A673 (cell line): ENCODE measurements around the gene HPGDS. TPM values are rescaled to one million over a fixed set of nuclear protein-coding genes. Genes with fewer than 3 reads are reported as not detected.

Source experiments
- BruUV-seq: library from RNA; stranded (reverse); fragments of 400-500 nt; replicated peaks from 2 replicates; lab custom pipeline; 2021; lab: Mats Ljungman, UMichigan
- CTCF ChIA-PET: fragments of 300-600 bp; sonication (Branson Sonifier 250); formaldehyde crosslinking; loops from one replicate; lab custom pipeline; 2022; ENCODE audit warnings: antibody characterized with exemption; lab: Charles Lee
- POLR2A ChIA-PET: fragments of 300-600 bp; sonication (Branson Sonifier 250); formaldehyde crosslinking; loops from one replicate; lab custom pipeline; 2022; ENCODE audit warnings: antibody characterized with exemption; ENCODE audit not compliant: low non-redundant PET; lab: Charles Lee
- DNase-seq: peaks from one replicate; pipeline ENCODE4 v3.0.0-alpha.2; 2015; ENCODE audit warnings: low spot score
- H3K27ac ChIP-seq: fragments of 200-600 bp; sonication (generic); 2 replicates; pipeline ENCODE4 v1.5.1; 2016; ENCODE audit warnings: mixed run types, low read depth, mild to moderate bottlenecking, mixed read lengths, antibody characterized with exemption, low read length; ENCODE audit not compliant: poor library complexity, severe bottlenecking
- H3K27me3 ChIP-seq: fragments of 200-600 bp; sonication (generic); replicated peaks from 2 replicates; pipeline ENCODE4 v1.6.1; 2017; ENCODE audit warnings: mixed run types, low read depth, mild to moderate bottlenecking, mixed read lengths, antibody characterized with exemption, low read length; ENCODE audit not compliant: insufficient read depth, poor library complexity
- H3K36me3 ChIP-seq: fragments of 200-600 bp; sonication (generic); 2 replicates; pipeline ENCODE4 v1.6.1; 2016; ENCODE audit warnings: mixed run types, mild to moderate bottlenecking, mixed read lengths, antibody characterized with exemption, low read length; ENCODE audit not compliant: insufficient read depth, poor library complexity, severe bottlenecking
- H3K4me1 ChIP-seq: fragments of 200-600 bp; sonication (generic); 2 replicates; pipeline ENCODE4 v1.6.1; 2017; ENCODE audit warnings: mixed run types, mild to moderate bottlenecking, mixed read lengths, antibody characterized with exemption, low read length; ENCODE audit not compliant: insufficient read depth, poor library complexity, severe bottlenecking
- H3K4me3 ChIP-seq: fragments of 200-600 bp; sonication (generic); 2 replicates; pipeline ENCODE4 v1.5.1; 2016; ENCODE audit warnings: low read depth, mixed run types, mild to moderate bottlenecking, mixed read lengths, low read length; ENCODE audit not compliant: poor library complexity, severe bottlenecking
- H3K9me3 ChIP-seq: fragments of 200-600 bp; sonication (generic); 2 replicates; pipeline ENCODE4 v1.6.1; 2016; ENCODE audit warnings: mixed run types, low read depth, mild to moderate bottlenecking, mixed read lengths, antibody characterized with exemption, low read length; ENCODE audit not compliant: poor library complexity, severe bottlenecking
- EZH2 ChIP-seq: fragments of 200-600 bp; sonication (generic); IDR thresholded peaks from 2 replicates; pipeline ENCODE4 v1.6.1; 2017; ENCODE audit warnings: borderline replicate concordance, low read depth, mild to moderate bottlenecking, mixed read lengths, antibody characterized with exemption, low read length; ENCODE audit not compliant: poor library complexity, severe bottlenecking
- intact Hi-C: fragments of 100-400 bp; cut with micrococcal nuclease; formaldehyde crosslinking; loops from one replicate; pipeline ENCODE4 v1.10.0; 2022; ENCODE audit not compliant: unreplicated experiment
- total RNA-seq: library from RNA; stranded (reverse); gene quantifications from 2 replicates; pipeline ENCODE4 v1.2.3, GENCODE V29; 2021
- TF ChIP-seq, protein P1 (sequence below): fragments of 300-800, 200-600 bp; sonication (generic); conservative IDR thresholded peaks from 2 replicates; pipeline ENCODE4 v1.5.1; 2017; ENCODE audit warnings: low read depth, mild to moderate bottlenecking, antibody characterized with exemption, low read length, moderate library complexity, mixed read lengths

Gene HPGDS
- total RNA-seq, 1 experiment from 2014 or later = not detected

GRCh38 chr4:94363136-94363655 lies 20.6 kb upstream of the HPGDS start:
- H3K9me3 ChIP-seq = no peaks in the 10 kb centered on the region
- H3K36me3 ChIP-seq = no peaks in the 10 kb centered on the region
- no peaks in the 10 kb centered on the region for H3K4me1 ChIP-seq
- H3K4me3 ChIP-seq = no peak overlapping the region
- no TSS peak for BruUV-seq
- ChIA-PET CTCF (no interaction called here), POLR2A (no interaction called here)
- intact Hi-C loops = no loop called here
- TF ChIP-seq EZH2 = no peak
- TF ChIP-seq, protein P1, sequence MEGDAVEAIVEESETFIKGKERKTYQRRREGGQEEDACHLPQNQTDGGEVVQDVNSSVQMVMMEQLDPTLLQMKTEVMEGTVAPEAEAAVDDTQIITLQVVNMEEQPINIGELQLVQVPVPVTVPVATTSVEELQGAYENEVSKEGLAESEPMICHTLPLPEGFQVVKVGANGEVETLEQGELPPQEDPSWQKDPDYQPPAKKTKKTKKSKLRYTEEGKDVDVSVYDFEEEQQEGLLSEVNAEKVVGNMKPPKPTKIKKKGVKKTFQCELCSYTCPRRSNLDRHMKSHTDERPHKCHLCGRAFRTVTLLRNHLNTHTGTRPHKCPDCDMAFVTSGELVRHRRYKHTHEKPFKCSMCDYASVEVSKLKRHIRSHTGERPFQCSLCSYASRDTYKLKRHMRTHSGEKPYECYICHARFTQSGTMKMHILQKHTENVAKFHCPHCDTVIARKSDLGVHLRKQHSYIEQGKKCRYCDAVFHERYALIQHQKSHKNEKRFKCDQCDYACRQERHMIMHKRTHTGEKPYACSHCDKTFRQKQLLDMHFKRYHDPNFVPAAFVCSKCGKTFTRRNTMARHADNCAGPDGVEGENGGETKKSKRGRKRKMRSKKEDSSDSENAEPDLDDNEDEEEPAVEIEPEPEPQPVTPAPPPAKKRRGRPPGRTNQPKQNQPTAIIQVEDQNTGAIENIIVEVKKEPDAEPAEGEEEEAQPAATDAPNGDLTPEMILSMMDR = no peak
- H3K27ac ChIP-seq = no peak overlapping the region
- no peak for DNase-seq
- no peaks in the 10 kb centered on the region for H3K27me3 ChIP-seq

DNA sequence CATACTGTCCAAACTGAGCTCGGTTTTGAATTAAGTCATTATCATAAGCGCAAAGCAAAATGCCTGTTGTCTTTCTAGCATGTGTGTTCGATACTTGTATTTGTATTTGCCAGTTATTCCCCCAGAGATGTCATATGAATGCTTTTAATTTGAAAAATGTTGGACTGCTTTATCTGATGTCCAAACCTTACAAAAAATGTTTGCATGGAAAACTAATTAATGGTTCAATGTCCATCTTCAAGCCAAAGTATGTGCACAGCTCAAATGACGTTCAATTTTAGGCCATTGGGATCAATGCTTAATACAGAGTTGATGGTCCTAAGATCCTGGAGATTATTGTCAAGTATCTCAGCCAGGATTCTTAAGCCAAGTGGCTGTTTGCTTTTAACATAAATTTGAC lies 17.2 kb upstream of the HPGDS start:
- no peaks in the 10 kb centered on the region for H3K9me3 ChIP-seq
- no peaks in the 10 kb centered on the region for H3K27me3 ChIP-seq
- ChIA-PET POLR2A (no interaction called here), CTCF (no interaction called here)
- H3K27ac ChIP-seq = no peak overlapping the region
- DNase-seq = no peak
- BruUV-seq = no TSS peak
- TF ChIP-seq EZH2 = no peak
- TF ChIP-seq, protein P1 = no peak
- intact Hi-C loops = no loop called here
- H3K36me3 ChIP-seq = no peaks in the 10 kb centered on the region
- no peaks in the 10 kb centered on the region for H3K4me1 ChIP-seq
- no peak overlapping the region for H3K4me3 ChIP-seq

DNA sequence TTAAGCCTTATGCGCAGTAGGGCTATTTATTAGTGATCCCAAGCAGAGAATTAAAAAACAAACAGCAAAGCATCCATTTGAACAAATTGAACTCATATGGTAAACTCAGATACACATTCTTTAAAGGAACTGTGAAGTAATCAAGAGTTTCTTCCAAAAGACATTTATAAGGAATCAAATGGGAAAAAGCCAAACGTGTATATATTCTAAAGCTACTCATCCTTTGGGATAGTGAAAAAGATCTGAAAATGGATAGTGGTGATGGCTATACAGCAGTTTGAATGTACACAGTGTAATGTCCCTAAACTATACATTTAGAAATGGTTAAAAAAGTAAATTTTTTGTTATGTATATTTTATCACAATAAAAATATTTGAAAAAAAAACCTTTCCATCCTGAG lies 16.6 kb upstream of the HPGDS start:
- H3K4me3 ChIP-seq = no peak overlapping the region
- no peaks in the 10 kb centered on the region for H3K36me3 ChIP-seq
- H3K4me1 ChIP-seq = no peaks in the 10 kb centered on the region
- BruUV-seq = no TSS peak
- H3K9me3 ChIP-seq = no peaks in the 10 kb centered on the region
- ChIA-PET POLR2A (no interaction called here), CTCF (no interaction called here)
- DNase-seq = no peak
- H3K27ac ChIP-seq = no peak overlapping the region
- H3K27me3 ChIP-seq = no peaks in the 10 kb centered on the region
- intact Hi-C loops = no loop called here
- TF ChIP-seq EZH2 = no peak
- TF ChIP-seq, protein P1 = no peak
